Transverse colon (tissue), 4 donors: ENCODE results near the gene PFKFB2. TPM values are rescaled to one million over a fixed set of nuclear protein-coding genes. Genes with fewer than 3 reads are reported as not detected.

Experiments
- DNase-seq: peaks from one replicate; pipeline ENCODE4 v3.0.0-alpha.2; 2019
- H3K27ac ChIP-seq, 4 donors: fragments of 200-600 bp; sonication (generic); 2 replicates each; pipeline ENCODE4 v1.5.1; 2016 to 2018; ENCODE audit warnings: inconsistent platforms in 4 of 4
- H3K27me3 ChIP-seq: fragments of 200-600 bp; sonication (generic); 2 replicates; pipeline ENCODE4 v1.5.1; 2017; ENCODE audit warnings: inconsistent platforms
- H3K36me3 ChIP-seq, 4 donors: fragments of 200-600 bp; sonication (generic); 2 replicates each; pipeline ENCODE4 v1.5.1; 2017 to 2019; ENCODE audit warnings: inconsistent platforms in 4 of 4
- H3K4me1 ChIP-seq, 4 donors: fragments of 200-600 bp; sonication (generic); 2 replicates each; pipeline ENCODE4 v1.5.1; 2017 to 2020; ENCODE audit warnings: inconsistent platforms in 4 of 4
- H3K4me3 ChIP-seq, 4 donors: fragments of 200-600 bp; sonication (generic); 1 replicate in 1 of 4; 2 replicates in 3 of 4; pipeline versions ENCODE4 v1.5.1 to v1.6.1; 2017 to 2019; ENCODE audit warnings: inconsistent platforms in 4 of 4
- H3K9me3 ChIP-seq, 2 donors: fragments of 200-600 bp; sonication (generic); 2 replicates each; pipeline ENCODE4 v1.5.1; 2017 to 2019; ENCODE audit warnings: inconsistent platforms in 2 of 2
- CTCF ChIP-seq, 5 experiments: fragments of 200-600 bp in 3 of 5; fragments of 450-650 bp in 2 of 5; sonication (generic) in 3 of 5; IDR thresholded peaks; 1 replicate in 2 of 5; 2 replicates in 3 of 5; pipeline ENCODE4 v1.5.1; 2016 to 2017; ENCODE audit warnings: antibody characterized with exemption in 5 of 5, inconsistent platforms in 3 of 5, mild to moderate bottlenecking in 2 of 5, moderate library complexity in 1 of 5
- EP300 ChIP-seq: sonication (generic); formaldehyde crosslinking; IDR thresholded peaks from one replicate; pipeline ENCODE4 v1.6.1; 2017; ENCODE audit warnings: antibody characterized with exemption, low read depth
- POLR2A ChIP-seq: fragments of 450-650 bp; IDR thresholded peaks from one replicate; pipeline ENCODE4 v1.6.1; 2016; ENCODE audit warnings: antibody characterized with exemption, mild to moderate bottlenecking, moderate library complexity
- POLR2AphosphoS5 ChIP-seq, 3 donors: sonication (generic); formaldehyde crosslinking; IDR thresholded peaks; one replicate each; pipeline ENCODE4 v1.6.1; 2016; ENCODE audit warnings: antibody characterized with exemption in 3 of 3
- WGBS, 2 donors: methylation state at CpG; one replicate each; pipeline ENCODE4 v1.1.5; 2018; ENCODE audit warnings: low coverage in 1 of 2; 5-methylcytosine and 5-hydroxymethylcytosine counted together
- in situ Hi-C, 4 donors: fragments of 200-750 bp; cut with MboI; loops; one replicate each; pipeline versions ENCODE4 v1.15.0 to v1.15.1; 2017; ENCODE audit warnings: low sequenced_read_pairs in 3 of 4, low pct_ligation_motif_present in 1 of 4, low pct_unique_long_range_greater_than_20kb in 1 of 4
- intact Hi-C: fragments of 100-400 bp; cut with DNase I; formaldehyde crosslinking; loops from one replicate; pipeline ENCODE4 v1.15.1; 2023; ENCODE audit warnings: low total_unique reads
- total RNA-seq, 4 donors: library from RNA; depleted of rRNA; stranded (reverse); fragments of >200 nt; gene quantifications; one replicate each; pipeline ENCODE4 v1.1.0, GENCODE V29; 2016

The PFKFB2 gene
- total RNA-seq, 4 donors from 2014 or later, result 84.2 to 155 (median 91.1) TPM

GRCh38 chr1:207067185-207067584, 14.1 kb downstream of the PFKFB2 start:
- WGBS, 2 donors, result 31 to 34% methylated on average over 3 of the region's 3 CpGs
- no peak for DNase-seq
- TF ChIP-seq POLR2AphosphoS5 (IDR thresholded peaks at IDR 0.05) (no peak), POLR2A (no peak), EP300 (no peak), CTCF (IDR thresholded peaks at IDR 0.05) (no peak)
- Histone ChIP-seq H3K36me3 (peaks cover 0 to 38% (median 7%) of the 10 kb centered on the region in 4 donors), H3K27ac (peak overlapping the region; percentile 81 to 86 (median 84)), H3K9me3 (no peaks in the 10 kb centered on the region), H3K27me3 (no peaks in the 10 kb centered on the region), H3K4me1 (peaks cover 6 to 43% (median 24%) of the 10 kb centered on the region in 4 donors), H3K4me3 (peak overlapping the region in 1 of 4 donors; percentile 23)
- intact Hi-C loops (no loop called here), in situ Hi-C loops (no loop called here)

DNA sequence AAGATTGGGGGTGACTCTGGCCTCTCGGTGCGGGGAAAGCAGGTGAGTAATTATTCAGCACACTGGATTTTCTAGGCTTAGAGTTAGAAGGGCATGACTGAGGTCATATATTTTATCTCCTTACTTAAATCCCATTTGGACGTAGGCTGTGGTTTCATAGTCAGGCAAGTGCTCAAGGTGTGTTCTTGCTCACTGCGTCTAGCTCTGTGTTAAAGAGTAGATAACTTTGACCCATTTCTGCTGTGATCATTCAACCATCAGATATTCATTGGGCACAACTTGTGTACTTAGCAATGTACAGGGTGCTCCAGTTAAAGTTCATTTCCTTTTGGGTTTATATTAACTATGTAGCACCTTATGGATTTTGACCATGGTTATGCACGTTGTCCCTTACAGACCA, 14.6 kb downstream of the PFKFB2 start:
- H3K27ac ChIP-seq, result peak overlapping the region; percentile 81 to 86 (median 84)

GRCh38 chr1:207069061-207069460, 16.0 kb downstream of the PFKFB2 start:
- in situ Hi-C loops, result no loop called here
- H3K27ac ChIP-seq, result peak overlapping the region in 3 of 4 donors; percentile 84 to 86 (median 84)

More for the DNA sequence above, 14.6 kb downstream of the PFKFB2 start:
- Histone ChIP-seq H3K4me3 (peak overlapping the region in 1 of 4 donors; percentile 31), H3K27me3 (no peaks in the 10 kb centered on the region), H3K4me1 (peaks cover 6 to 43% (median 24%) of the 10 kb centered on the region in 4 donors), H3K9me3 (no peaks in the 10 kb centered on the region), H3K36me3 (peaks cover 0 to 36% (median 4%) of the 10 kb centered on the region in 4 donors)
- intact Hi-C loops, result no loop called here
- 66% methylated on average over 5 of the region's 5 CpGs; no CpG with 5 or more reads in 1 of the 2 donors for WGBS, 2 donors
- in situ Hi-C loops, result no loop called here
- peak; percentile 58 for TF ChIP-seq POLR2A
- peak; percentile 16 for TF ChIP-seq EP300
- peak; percentile 34 to 84 (median 64) for TF ChIP-seq POLR2AphosphoS5 (IDR thresholded peaks at IDR 0.05)
- no peak for TF ChIP-seq CTCF (IDR thresholded peaks at IDR 0.05)
- peak; percentile 43 for DNase-seq

More at GRCh38 chr1:207069061-207069460, 16.0 kb downstream of the PFKFB2 start:
- TF ChIP-seq POLR2A (no peak), EP300 (no peak), POLR2AphosphoS5 (IDR thresholded peaks at IDR 0.05) (no peak), CTCF (IDR thresholded peaks at IDR 0.05) (no peak)
- WGBS, 2 donors, result 87 to 97% methylated on average over 3 of the region's 3 CpGs
- peaks cover 6 to 41% (median 23%) of the 10 kb centered on the region in 4 donors for H3K4me1 ChIP-seq
- H3K4me3 ChIP-seq, result no peak overlapping the region
- intact Hi-C loops, result no loop called here
- H3K27me3 ChIP-seq, result no peaks in the 10 kb centered on the region
- H3K9me3 ChIP-seq, result no peaks in the 10 kb centered on the region
- no peak for DNase-seq
- peaks cover 0 to 30% (median 4%) of the 10 kb centered on the region in 4 donors for H3K36me3 ChIP-seq
